ENCODE measurements around the gene SPDYA.

Gene SPDYA

GRCh38 chr2:28828382-28828781, 17.7 kb downstream of the SPDYA start:
- DNase-seq (ENCODE audit: low spot score), result no peak

- DNase-seq (ENCODE audit: low spot score), result no peak
Observed at GRCh38 chr2:28833740-28834470, 23.3 kb downstream of the SPDYA start.

- no peak for DNase-seq (ENCODE audit: low spot score)
Observed at GRCh38 chr2:28835781-28836180, 25.1 kb downstream of the SPDYA start.

- DNase-seq (ENCODE audit: low spot score), result no peak
Observed at GRCh38 chr2:28838971-28839370, 28.3 kb downstream of the SPDYA start.

GRCh38 chr2:28842042-28842441, 31.4 kb downstream of the SPDYA start:
- DNase-seq (ENCODE audit: low spot score), result no peak

GRCh38 chr2:28855193-28855592, 44.6 kb downstream of the SPDYA start:
- DNase-seq (ENCODE audit: low spot score), result no peak

- DNase-seq (ENCODE audit: low spot score), result no peak
Observed at GRCh38 chr2:28855977-28856376, 45.3 kb downstream of the SPDYA start.

GRCh38 chr2:28868611-28869010, 58.0 kb downstream of the SPDYA start:
- DNase-seq (ENCODE audit: low spot score), result no peak

- DNase-seq (ENCODE audit: low spot score), result no peak
Observed at GRCh38 chr2:28869494-28870145, 59.0 kb downstream of the SPDYA start.

GRCh38 chr2:28870146-28870891, 59.7 kb downstream of the SPDYA start, which contains the start of gene TRMT61B:
Gene TRMT61B (minus strand): TSS chr2:28870309. CDS start chr2:28870277, 32 bp downstream.
- DNase-seq (ENCODE audit: low spot score), result peak; percentile 97

GRCh38 chr2:28871620-28872019, 61.0 kb downstream of the SPDYA start:
- DNase-seq (ENCODE audit: low spot score), result no peak

- DNase-seq (ENCODE audit: low spot score), result no peak
Observed at GRCh38 chr2:28880193-28880592, 69.6 kb downstream of the SPDYA start.

GRCh38 chr2:28893488-28893887, 82.9 kb downstream of the SPDYA start:
- no peak for DNase-seq (ENCODE audit: low spot score)

- peak; percentile 98 for DNase-seq (ENCODE audit: low spot score)
Observed at GRCh38 chr2:28894470-28895188, 84.0 kb downstream of the SPDYA start, which contains the start of gene WDR43. Gene WDR43 (plus strand): TSS chr2:28894667. CDS start chr2:28894699, 32 bp downstream.

- DNase-seq (ENCODE audit: low spot score), result peak; percentile 68
Observed at GRCh38 chr2:28895189-28895893, 84.7 kb downstream of the SPDYA start.

GRCh38 chr2:28896906-28897305, 86.3 kb downstream of the SPDYA start:
- no peak for DNase-seq (ENCODE audit: low spot score)

- no peak for DNase-seq (ENCODE audit: low spot score)
Observed at GRCh38 chr2:28898048-28898447, 87.4 kb downstream of the SPDYA start.
